Astrocyte (in vitro differentiated cells and primary cell): Measurements from ENCODE around the gene CCDC92B. TPM values are rescaled to one million over a fixed set of nuclear protein-coding genes. Genes with fewer than 3 reads are reported as not detected.

Experiments used
- DNase-seq: peaks from one replicate; pipeline ENCODE4 v3.0.0-alpha.2; 2010; ENCODE audit warnings: low read depth
- FAIRE-seq: peaks from 2 replicates; lab custom pipeline; 2011; peaks lifted over from hg19 to GRCh38; lab: Jason Lieb, UNC
- H2AFZ ChIP-seq: 2 replicates; pipeline ENCODE4 v1.6.0; 2012; ENCODE audit warnings: low read depth, low read length, inconsistent platforms
- H3K27ac ChIP-seq: 2 replicates; pipeline ENCODE4 v1.5.1; 2011; ENCODE audit warnings: low read depth, low read length, inconsistent platforms
- H3K27me3 ChIP-seq: 2 replicates; pipeline ENCODE4 v1.6.0; 2011; ENCODE audit warnings: low read length, inconsistent platforms; ENCODE audit not compliant: insufficient read depth
- H3K36me3 ChIP-seq: 2 replicates; pipeline ENCODE4 v1.5.1; 2011; ENCODE audit warnings: low read length, inconsistent platforms; ENCODE audit not compliant: insufficient read depth
- H3K4me1 ChIP-seq: 2 replicates; pipeline ENCODE4 v1.5.1; 2011; ENCODE audit warnings: low read length, inconsistent platforms; ENCODE audit not compliant: insufficient read depth
- H3K4me2 ChIP-seq: 2 replicates; pipeline ENCODE4 v1.6.0; 2012; ENCODE audit warnings: low read length, inconsistent platforms
- H3K4me3 ChIP-seq: 2 replicates; pipeline ENCODE4 v1.5.1; 2011; ENCODE audit warnings: low read depth, mild to moderate bottlenecking, low read length, inconsistent platforms; ENCODE audit not compliant: insufficient read depth
- H3K79me2 ChIP-seq: 2 replicates; pipeline ENCODE4 v1.6.0; 2012; ENCODE audit warnings: mild to moderate bottlenecking, low read length, inconsistent platforms; ENCODE audit not compliant: insufficient read depth
- H3K9ac ChIP-seq: 2 replicates; pipeline ENCODE4 v1.6.0; 2012; ENCODE audit warnings: mild to moderate bottlenecking, low read length, inconsistent platforms
- H3K9me3 ChIP-seq: 2 replicates; pipeline ENCODE4 v1.5.1; 2012; ENCODE audit warnings: low read depth, mild to moderate bottlenecking, low read length, inconsistent platforms; ENCODE audit not compliant: insufficient read depth
- H4K20me1 ChIP-seq: 2 replicates; pipeline ENCODE4 v1.6.0; 2012; ENCODE audit warnings: low read length, inconsistent platforms; ENCODE audit not compliant: insufficient read depth
- H3K27ac Mint-ChIP-seq: one replicate; pipeline ENCODE4 v1.8.0; 2021; ENCODE audit warnings: mild to moderate bottlenecking, mixed read lengths; ENCODE audit not compliant: unreplicated experiment
- H3K27me3 Mint-ChIP-seq: one replicate; pipeline ENCODE4 v1.8.0; 2021; ENCODE audit warnings: low read depth, mixed read lengths; ENCODE audit not compliant: unreplicated experiment
- H3K36me3 Mint-ChIP-seq: one replicate; pipeline ENCODE4 v1.8.0; 2021; ENCODE audit warnings: low read depth, mixed read lengths; ENCODE audit not compliant: unreplicated experiment
- H3K4me1 Mint-ChIP-seq: one replicate; pipeline ENCODE4 v1.8.0; 2021; ENCODE audit warnings: low read depth, mixed read lengths; ENCODE audit not compliant: unreplicated experiment
- H3K4me3 Mint-ChIP-seq: one replicate; pipeline ENCODE4 v1.8.0; 2021; ENCODE audit warnings: mild to moderate bottlenecking, moderate library complexity, mixed read lengths; ENCODE audit not compliant: unreplicated experiment
- H3K9me3 Mint-ChIP-seq: one replicate; pipeline ENCODE4 v1.8.0; 2021; ENCODE audit warnings: mild to moderate bottlenecking, mixed read lengths; ENCODE audit not compliant: unreplicated experiment
- EZH2 ChIP-seq: IDR thresholded peaks from 2 replicates; pipeline ENCODE4 v1.6.1; 2012; ENCODE audit warnings: mild to moderate bottlenecking, low read length, inconsistent platforms; ENCODE audit not compliant: insufficient read depth
- total RNA-seq: library from RNA; stranded (reverse); gene quantifications from 2 replicates; pipeline ENCODE4 v1.2.1, GENCODE V29; 2021
- TF ChIP-seq, protein P1 (sequence below): IDR thresholded peaks from 2 replicates; pipeline ENCODE4 v1.5.1; 2011; ENCODE audit warnings: low read depth, mild to moderate bottlenecking, inconsistent platforms, low read length, moderate library complexity; ENCODE audit not compliant: insufficient read depth

The CCDC92B gene
- total RNA-seq, 1 donor from 2014 or later = 0.36 TPM

DNA sequence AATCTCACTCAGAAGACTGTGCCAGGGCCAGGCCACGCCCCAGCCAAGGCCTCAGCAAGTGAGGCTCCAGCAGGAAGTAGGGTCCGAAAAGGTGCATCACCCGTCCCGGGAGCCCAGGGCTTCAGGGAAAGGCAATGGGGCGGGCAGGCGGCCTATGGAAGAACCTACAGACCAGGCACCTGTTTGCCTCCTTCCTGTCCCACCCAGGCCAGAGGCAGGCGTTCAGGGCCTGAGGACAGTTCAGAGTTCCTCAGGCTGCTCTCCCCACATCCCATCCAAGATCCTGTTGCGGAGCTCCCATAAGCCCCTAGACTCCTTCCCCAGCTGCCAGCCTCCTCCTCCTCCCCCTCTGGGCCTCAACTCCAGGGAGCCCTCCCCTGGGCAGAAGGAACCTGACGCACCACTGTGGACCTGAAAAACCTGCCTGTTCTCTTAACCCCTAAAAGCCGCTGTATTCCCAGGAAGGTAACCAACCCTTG is 40.2 kb downstream of the CCDC92B start:
- H3K36me3 ChIP-seq = no peaks in the 10 kb centered on the region
- H4K20me1 ChIP-seq = peaks cover 68% of the 10 kb centered on the region
- peaks cover 32% of the 10 kb centered on the region for H3K4me1 ChIP-seq
- no peaks in the 10 kb centered on the region for H3K27me3 ChIP-seq
- FAIRE-seq = no peak
- DNase-seq = no peak
- Mint-ChIP-seq H3K4me1 (peaks cover 25% of the 10 kb centered on the region), H3K27me3 (no peaks in the 10 kb centered on the region), H3K9me3 (no peaks in the 10 kb centered on the region), H3K4me3 (peak overlapping the region; percentile 92), H3K27ac (no peak overlapping the region), H3K36me3 (peaks cover 2% of the 10 kb centered on the region)
- H2AFZ ChIP-seq = no peak overlapping the region
- no peak overlapping the region for H3K9ac ChIP-seq
- no peak overlapping the region for H3K27ac ChIP-seq
- TF ChIP-seq EZH2 = no peak
- TF ChIP-seq, protein P1, sequence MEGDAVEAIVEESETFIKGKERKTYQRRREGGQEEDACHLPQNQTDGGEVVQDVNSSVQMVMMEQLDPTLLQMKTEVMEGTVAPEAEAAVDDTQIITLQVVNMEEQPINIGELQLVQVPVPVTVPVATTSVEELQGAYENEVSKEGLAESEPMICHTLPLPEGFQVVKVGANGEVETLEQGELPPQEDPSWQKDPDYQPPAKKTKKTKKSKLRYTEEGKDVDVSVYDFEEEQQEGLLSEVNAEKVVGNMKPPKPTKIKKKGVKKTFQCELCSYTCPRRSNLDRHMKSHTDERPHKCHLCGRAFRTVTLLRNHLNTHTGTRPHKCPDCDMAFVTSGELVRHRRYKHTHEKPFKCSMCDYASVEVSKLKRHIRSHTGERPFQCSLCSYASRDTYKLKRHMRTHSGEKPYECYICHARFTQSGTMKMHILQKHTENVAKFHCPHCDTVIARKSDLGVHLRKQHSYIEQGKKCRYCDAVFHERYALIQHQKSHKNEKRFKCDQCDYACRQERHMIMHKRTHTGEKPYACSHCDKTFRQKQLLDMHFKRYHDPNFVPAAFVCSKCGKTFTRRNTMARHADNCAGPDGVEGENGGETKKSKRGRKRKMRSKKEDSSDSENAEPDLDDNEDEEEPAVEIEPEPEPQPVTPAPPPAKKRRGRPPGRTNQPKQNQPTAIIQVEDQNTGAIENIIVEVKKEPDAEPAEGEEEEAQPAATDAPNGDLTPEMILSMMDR = no peak
- peaks cover 75% of the 10 kb centered on the region for H3K79me2 ChIP-seq
- H3K9me3 ChIP-seq = no peaks in the 10 kb centered on the region
- peak overlapping the region; percentile 90 for H3K4me2 ChIP-seq
- no peak overlapping the region for H3K4me3 ChIP-seq

DNA sequence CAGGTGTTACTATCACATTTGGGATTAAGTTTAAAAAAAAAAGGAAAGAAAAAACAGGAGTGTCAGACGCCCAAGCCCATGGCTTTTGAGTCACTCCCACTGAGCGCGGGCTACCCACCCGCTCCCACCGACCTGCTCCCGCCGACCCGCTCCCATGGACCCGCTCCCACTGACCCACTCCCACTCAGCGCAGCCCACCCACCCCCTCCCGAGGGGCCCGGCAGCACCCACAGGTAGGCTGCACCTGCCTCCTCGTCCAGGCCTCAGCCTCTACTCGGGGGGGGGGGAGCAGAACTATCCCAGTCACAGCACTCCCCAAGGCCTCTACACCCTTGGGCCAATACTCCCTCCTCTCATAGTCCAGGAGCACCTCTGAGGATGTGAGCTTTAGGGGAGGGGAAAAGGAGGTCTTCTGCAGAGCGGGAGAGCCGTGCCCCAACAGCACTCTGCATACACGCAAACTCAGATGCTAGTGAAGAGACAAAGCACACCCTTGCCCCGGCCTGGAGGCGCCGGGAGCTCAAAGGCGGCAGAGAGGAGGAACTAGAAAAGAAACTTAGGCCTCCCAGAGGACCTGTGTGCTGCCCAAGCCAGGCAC is 40.8 kb downstream of the CCDC92B start:
- Histone ChIP-seq H2AFZ (no peak overlapping the region), H3K27me3 (no peaks in the 10 kb centered on the region), H3K4me1 (peaks cover 32% of the 10 kb centered on the region), H3K9ac (no peak overlapping the region), H3K4me3 (no peak overlapping the region), H3K36me3 (no peaks in the 10 kb centered on the region), H3K27ac (no peak overlapping the region), H3K4me2 (peak overlapping the region; percentile 90), H3K9me3 (no peaks in the 10 kb centered on the region), H4K20me1 (peaks cover 74% of the 10 kb centered on the region), H3K79me2 (peaks cover 80% of the 10 kb centered on the region)
- peak overlapping the region; percentile 14 for H3K4me3 Mint-ChIP-seq
- TF ChIP-seq EZH2 = no peak
- TF ChIP-seq, protein P1 = no peak
- peaks cover 3% of the 10 kb centered on the region for H3K36me3 Mint-ChIP-seq
- H3K27me3 Mint-ChIP-seq = no peaks in the 10 kb centered on the region
- H3K27ac Mint-ChIP-seq = no peak overlapping the region
- no peak for DNase-seq
- FAIRE-seq = no peak
- H3K9me3 Mint-ChIP-seq = no peaks in the 10 kb centered on the region
- H3K4me1 Mint-ChIP-seq = peaks cover 25% of the 10 kb centered on the region
